ENCODE results near the gene REXO2. TPM values are rescaled to one million over a fixed set of nuclear protein-coding genes. Genes with fewer than 3 reads are reported as not detected.

Gene REXO2
- total and polyA plus RNA-seq, 2 of the 13 experiments (the other 11 are each of a cell fraction or from before 2014, with no cell fraction given): 95.6 to 104 TPM

DNA sequence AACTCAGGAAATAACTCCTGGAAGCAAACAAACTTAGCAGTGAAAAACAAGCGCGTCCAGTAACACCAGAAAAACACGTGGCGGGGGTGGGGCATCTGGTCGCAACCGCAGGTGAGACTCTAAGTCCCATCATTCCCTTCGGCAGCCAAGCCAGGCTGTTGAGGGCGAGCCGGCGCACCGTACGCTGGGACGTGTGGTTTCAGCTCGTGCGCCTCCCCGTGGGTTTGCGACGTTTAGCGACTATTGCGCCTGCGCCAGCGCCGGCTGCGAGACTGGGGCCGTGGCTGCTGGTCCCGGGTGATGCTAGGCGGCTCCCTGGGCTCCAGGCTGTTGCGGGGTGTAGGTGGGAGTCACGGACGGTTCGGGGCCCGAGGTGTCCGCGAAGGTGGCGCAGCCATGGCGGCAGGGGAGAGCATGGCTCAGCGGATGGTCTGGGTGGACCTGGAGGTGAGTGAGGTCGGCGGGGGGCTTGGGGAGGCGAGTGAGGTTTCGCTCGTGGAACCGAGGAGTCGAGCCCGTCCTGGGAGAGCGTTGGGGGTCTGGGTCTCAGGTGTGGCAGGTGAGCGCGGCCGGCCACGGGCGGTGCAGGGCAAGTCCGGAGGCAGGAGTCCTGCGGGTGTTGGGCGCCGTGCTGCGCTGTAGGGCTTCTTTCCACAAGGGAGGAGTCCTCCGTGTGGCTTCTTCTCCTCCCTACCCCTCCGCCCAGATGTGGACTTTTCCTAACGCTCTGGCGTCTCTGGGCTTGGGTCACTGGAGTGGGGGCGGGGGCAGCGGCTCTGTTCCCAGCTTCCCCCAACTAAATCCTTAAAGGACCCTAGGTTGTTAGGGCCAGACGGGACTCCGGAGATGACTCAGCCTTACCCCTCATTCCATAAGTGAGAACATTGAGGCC lies at the start of gene REXO2 (continued):
- peak; percentile 61; the same call in 1 of the 2 replicates for TF ChIP-seq ZNF350 (CRISPR knock-in tag; IDR thresholded peaks at IDR 0.05; ENCODE audit: borderline replicate concordance, low read depth)
- TF ChIP-seq SAP130 (CRISPR knock-in tag; IDR thresholded peaks at IDR 0.05; ENCODE audit: low read depth): peak; percentile 87
- no peak for TF ChIP-seq ZNF598 (CRISPR knock-in tag; IDR thresholded peaks at IDR 0.05; ENCODE audit: borderline replicate concordance)
- no peak for TF ChIP-seq FOXM1 (CRISPR knock-in tag; IDR thresholded peaks at IDR 0.05)
- TF ChIP-seq SIX4 (CRISPR knock-in tag; IDR thresholded peaks at IDR 0.05): no peak; the same call in 1 of the 2 replicates
- TF ChIP-seq POLR2G (IDR thresholded peaks at IDR 0.05; ENCODE audit: low read depth, low read length): peak; percentile 77
- TF ChIP-seq MYC (CRISPR knock-in tag; IDR thresholded peaks at IDR 0.05; ENCODE audit: borderline replicate concordance): peak; percentile 89
- TF ChIP-seq, protein P1, sequence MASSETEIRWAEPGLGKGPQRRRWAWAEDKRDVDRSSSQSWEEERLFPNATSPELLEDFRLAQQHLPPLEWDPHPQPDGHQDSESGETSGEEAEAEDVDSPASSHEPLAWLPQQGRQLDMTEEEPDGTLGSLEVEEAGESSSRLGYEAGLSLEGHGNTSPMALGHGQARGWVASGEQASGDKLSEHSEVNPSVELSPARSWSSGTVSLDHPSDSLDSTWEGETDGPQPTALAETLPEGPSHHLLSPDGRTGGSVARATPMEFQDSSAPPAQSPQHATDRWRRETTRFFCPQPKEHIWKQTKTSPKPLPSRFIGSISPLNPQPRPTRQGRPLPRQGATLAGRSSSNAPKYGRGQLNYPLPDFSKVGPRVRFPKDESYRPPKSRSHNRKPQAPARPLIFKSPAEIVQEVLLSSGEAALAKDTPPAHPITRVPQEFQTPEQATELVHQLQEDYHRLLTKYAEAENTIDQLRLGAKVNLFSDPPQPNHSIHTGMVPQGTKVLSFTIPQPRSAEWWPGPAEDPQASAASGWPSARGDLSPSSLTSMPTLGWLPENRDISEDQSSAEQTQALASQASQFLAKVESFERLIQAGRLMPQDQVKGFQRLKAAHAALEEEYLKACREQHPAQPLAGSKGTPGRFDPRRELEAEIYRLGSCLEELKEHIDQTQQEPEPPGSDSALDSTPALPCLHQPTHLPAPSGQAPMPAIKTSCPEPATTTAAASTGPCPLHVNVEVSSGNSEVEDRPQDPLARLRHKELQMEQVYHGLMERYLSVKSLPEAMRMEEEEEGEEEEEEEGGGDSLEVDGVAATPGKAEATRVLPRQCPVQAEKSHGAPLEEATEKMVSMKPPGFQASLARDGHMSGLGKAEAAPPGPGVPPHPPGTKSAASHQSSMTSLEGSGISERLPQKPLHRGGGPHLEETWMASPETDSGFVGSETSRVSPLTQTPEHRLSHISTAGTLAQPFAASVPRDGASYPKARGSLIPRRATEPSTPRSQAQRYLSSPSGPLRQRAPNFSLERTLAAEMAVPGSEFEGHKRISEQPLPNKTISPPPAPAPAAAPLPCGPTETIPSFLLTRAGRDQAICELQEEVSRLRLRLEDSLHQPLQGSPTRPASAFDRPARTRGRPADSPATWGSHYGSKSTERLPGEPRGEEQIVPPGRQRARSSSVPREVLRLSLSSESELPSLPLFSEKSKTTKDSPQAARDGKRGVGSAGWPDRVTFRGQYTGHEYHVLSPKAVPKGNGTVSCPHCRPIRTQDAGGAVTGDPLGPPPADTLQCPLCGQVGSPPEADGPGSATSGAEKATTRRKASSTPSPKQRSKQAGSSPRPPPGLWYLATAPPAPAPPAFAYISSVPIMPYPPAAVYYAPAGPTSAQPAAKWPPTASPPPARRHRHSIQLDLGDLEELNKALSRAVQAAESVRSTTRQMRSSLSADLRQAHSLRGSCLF (CRISPR knock-in tag; IDR thresholded peaks at IDR 0.05; ENCODE audit: borderline replicate concordance): no peak
- TF ChIP-seq, protein P2, sequence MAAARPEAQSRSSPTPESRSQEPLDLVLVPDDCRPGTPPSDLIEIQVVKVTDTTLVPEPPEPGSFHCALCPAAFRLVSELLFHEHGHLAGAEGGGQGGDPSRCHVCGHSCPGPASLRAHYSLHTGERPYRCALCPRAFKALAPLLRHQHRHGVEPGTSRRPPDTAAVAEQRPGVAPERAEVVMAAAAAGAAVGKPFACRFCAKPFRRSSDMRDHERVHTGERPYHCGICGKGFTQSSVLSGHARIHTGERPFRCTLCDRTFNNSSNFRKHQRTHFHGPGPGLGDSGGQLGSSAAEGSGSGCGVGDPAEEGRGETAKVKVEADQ (CRISPR knock-in tag; IDR thresholded peaks at IDR 0.05; ENCODE audit: borderline replicate concordance): peak; percentile 60; the same call in 1 of the 2 replicates
- no peak for TF ChIP-seq BCLAF1 (IDR thresholded peaks at IDR 0.05)
- TF ChIP-seq PHF8 (CRISPR knock-in tag; IDR thresholded peaks at IDR 0.05): peak; percentile 88
- TF ChIP-seq AGO2 (optimal IDR thresholded peaks at IDR 0.05; ENCODE audit: low read depth, low read length): peak; percentile 86
- no peak for TF ChIP-seq ZNF660 (CRISPR knock-in tag; IDR thresholded peaks at IDR 0.05; ENCODE audit: borderline replicate concordance, low read depth)
- TF ChIP-seq KDM2A (CRISPR knock-in tag; IDR thresholded peaks at IDR 0.05; ENCODE audit: borderline replicate concordance, low read depth): peak; percentile 81
- TF ChIP-seq GRHL1 (CRISPR knock-in tag; conservative IDR thresholded peaks at IDR 0.05): no peak
- TF ChIP-seq ZNF317 (CRISPR knock-in tag; IDR thresholded peaks at IDR 0.05): peak; percentile 58

All from HepG2 (cell line).